Fibroblast of skin of scalp (primary cell): Measurements from ENCODE around the gene OR51B2. TPM values are rescaled to one million over a fixed set of nuclear protein-coding genes. Genes with fewer than 3 reads are reported as not detected.
"Not testable (repeated sequence)": the region's sequence is repeated elsewhere in the genome, so short reads cannot be mapped to it uniquely, and the experiment has no call there.

Experiments used
- DNase-seq: peaks from one replicate; pipeline ENCODE4 v3.0.0-alpha.2; 2013
- polyA plus RNA-seq, 2 experiments: library from polyadenylated mRNA; unstranded; fragments of 120-200 nt; gene quantifications; one replicate each; pipeline ENCODE4 v1.2.1, GENCODE V29; 2013; ENCODE audit not compliant: insufficient read length in 2 of 2

OR51B2 gene
- not detected for polyA plus RNA-seq (2013, experiment 1 of 2; ENCODE audit: insufficient read length)
- polyA plus RNA-seq (2013, experiment 2 of 2; ENCODE audit: insufficient read length), result not detected

GRCh38 chr11:5324197-5324596 is at the start of gene OR51B2:
TSS of gene OR51B2 (minus strand) at chr11:5324297. CDS start at chr11:5324297, 0 bp downstream.
- no peak for DNase-seq

- peak; percentile 61 for DNase-seq
These were observed 45.7 kb upstream of the OR51B2 start for GRCh38 chr11:5369789-5370188.

GRCh38 chr11:5368502-5369043 is 44.5 kb upstream of the OR51B2 start:
- DNase-seq, result no peak

- peak; percentile 80 for DNase-seq
These were observed 43.5 kb upstream of the OR51B2 start for GRCh38 chr11:5367448-5368074.

GRCh38 chr11:5366856-5367255 is 42.8 kb upstream of the OR51B2 start:
- peak; percentile 48 for DNase-seq

- DNase-seq, result not testable (repeated sequence)
These were observed 42.3 kb upstream of the OR51B2 start for GRCh38 chr11:5366365-5366764.

- peak; percentile 82 for DNase-seq
These were observed 40.1 kb upstream of the OR51B2 start for GRCh38 chr11:5364214-5364613.

GRCh38 chr11:5363679-5364078 is 39.6 kb upstream of the OR51B2 start:
- DNase-seq, result no peak

- DNase-seq, result no peak
These were observed 38.0 kb upstream of the OR51B2 start for GRCh38 chr11:5362017-5362625.

- DNase-seq, result not testable (repeated sequence)
These were observed 31.9 kb upstream of the OR51B2 start for GRCh38 chr11:5356031-5356430.

- no peak for DNase-seq
These were observed 27.1 kb upstream of the OR51B2 start, which contains the start of gene OR51B6 for GRCh38 chr11:5351208-5351607. TSS of gene OR51B6 (plus strand) at chr11:5351508. CDS start at chr11:5351508, 0 bp downstream.

- DNase-seq, result no peak
These were observed 25.5 kb upstream of the OR51B2 start for GRCh38 chr11:5349550-5349949.

GRCh38 chr11:5348551-5349194 is 24.6 kb upstream of the OR51B2 start:
- DNase-seq, result no peak

- no peak for DNase-seq
These were observed 21.7 kb upstream of the OR51B2 start for GRCh38 chr11:5345831-5346230.

- DNase-seq, result no peak
These were observed 19.6 kb upstream of the OR51B2 start, which contains the start of gene OR51B5 for GRCh38 chr11:5343474-5344335. TSS of gene OR51B5 (minus strand) at chr11:5343524. CDS start at chr11:5343524, 0 bp downstream.

- DNase-seq, result no peak
These were observed 15.8 kb upstream of the OR51B2 start for GRCh38 chr11:5339771-5340322.

- DNase-seq, result not testable (repeated sequence)
These were observed 13.2 kb upstream of the OR51B2 start for GRCh38 chr11:5337253-5337652.

- no peak for DNase-seq
These were observed 12.2 kb upstream of the OR51B2 start for GRCh38 chr11:5336331-5336730.

GRCh38 chr11:5335170-5335569 is 11.1 kb upstream of the OR51B2 start:
- DNase-seq, result no peak

GRCh38 chr11:5317292-5317691 is 6.8 kb downstream of the OR51B2 start:
- no peak for DNase-seq

- not testable (repeated sequence) for DNase-seq
These were observed 10.6 kb downstream of the OR51B2 start for GRCh38 chr11:5313326-5314023.
